RWPE1 (cell line): ENCODE measurements around the gene NEK10.

Source experiments
- CTCF ChIA-PET: fragments of 350-600 bp; sonication (Branson Sonifier 250); formaldehyde crosslinking; extraction: SDS; loops from one replicate; lab custom pipeline; 2021; lab: Yijun Ruan, JAX
- POLR2A ChIA-PET: fragments of 400-600 bp; formaldehyde crosslinking; extraction: SDS; loops from one replicate; lab custom pipeline; 2020; ENCODE audit warnings: antibody characterized with exemption; ENCODE audit not compliant: low non-redundant PET; lab: Yijun Ruan, JAX
- DNase-seq: peaks from one replicate; pipeline ENCODE4 v3.0.0; 2012; ENCODE audit warnings: low spot score
- H3K27ac ChIP-seq: fragments of 450-650 bp; 2 replicates; pipeline ENCODE4 v1.5.1; 2017
- TF ChIP-seq, protein P1 (sequence below): fragments of 450-650 bp; conservative IDR thresholded peaks from 2 replicates; pipeline ENCODE4 v1.5.1; 2017; ENCODE audit warnings: low read depth, mild to moderate bottlenecking

The NEK10 gene

DNA sequence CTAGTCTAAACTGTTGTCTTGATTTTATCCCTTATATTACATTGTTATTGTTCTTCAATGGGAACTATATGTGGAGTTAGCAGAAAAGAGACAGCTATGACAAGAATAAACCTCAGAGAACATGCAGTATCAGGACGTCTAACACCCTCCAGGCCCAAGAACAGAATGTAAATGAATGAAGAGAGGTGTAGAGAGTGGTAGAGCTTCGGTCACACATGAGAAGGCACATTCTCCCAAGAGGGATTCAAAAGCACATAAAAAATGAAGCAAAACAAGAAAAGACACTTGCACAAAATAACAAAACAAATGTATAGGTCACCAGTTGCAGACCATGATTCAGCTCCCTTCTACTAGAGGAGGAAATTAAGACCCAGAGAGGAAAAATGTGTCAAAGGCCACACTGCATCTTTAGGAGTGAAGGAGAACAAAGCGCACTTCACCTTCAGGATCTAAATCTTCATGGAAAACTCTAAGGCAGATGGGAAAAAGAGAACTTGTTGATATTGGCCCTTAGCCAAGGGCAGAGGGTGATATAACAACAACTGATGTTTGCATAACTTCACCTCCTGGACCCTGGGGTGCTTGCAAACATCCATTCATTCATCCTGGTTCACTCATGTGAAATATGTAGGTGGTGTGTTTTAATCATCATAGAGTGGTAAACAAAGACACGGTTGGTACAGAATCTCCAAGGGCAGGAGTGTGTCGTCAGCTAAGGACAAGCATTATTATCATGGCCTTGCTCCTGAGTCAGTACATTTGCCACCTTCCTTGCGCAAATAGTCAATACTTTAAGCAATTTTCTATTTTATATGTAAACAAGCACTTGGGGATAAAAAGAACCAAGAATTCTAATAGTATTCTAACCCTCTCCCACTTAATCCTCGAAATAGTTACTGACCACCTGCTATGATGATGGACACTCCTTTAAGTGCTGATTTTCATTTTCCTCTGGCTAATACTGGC, 8.8 kb downstream of the NEK10 start:
- peak; percentile 6 for DNase-seq
- ChIA-PET POLR2A (no interaction called here), CTCF (no interaction called here)
- TF ChIP-seq, protein P1, sequence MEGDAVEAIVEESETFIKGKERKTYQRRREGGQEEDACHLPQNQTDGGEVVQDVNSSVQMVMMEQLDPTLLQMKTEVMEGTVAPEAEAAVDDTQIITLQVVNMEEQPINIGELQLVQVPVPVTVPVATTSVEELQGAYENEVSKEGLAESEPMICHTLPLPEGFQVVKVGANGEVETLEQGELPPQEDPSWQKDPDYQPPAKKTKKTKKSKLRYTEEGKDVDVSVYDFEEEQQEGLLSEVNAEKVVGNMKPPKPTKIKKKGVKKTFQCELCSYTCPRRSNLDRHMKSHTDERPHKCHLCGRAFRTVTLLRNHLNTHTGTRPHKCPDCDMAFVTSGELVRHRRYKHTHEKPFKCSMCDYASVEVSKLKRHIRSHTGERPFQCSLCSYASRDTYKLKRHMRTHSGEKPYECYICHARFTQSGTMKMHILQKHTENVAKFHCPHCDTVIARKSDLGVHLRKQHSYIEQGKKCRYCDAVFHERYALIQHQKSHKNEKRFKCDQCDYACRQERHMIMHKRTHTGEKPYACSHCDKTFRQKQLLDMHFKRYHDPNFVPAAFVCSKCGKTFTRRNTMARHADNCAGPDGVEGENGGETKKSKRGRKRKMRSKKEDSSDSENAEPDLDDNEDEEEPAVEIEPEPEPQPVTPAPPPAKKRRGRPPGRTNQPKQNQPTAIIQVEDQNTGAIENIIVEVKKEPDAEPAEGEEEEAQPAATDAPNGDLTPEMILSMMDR, result no peak
- no peak overlapping the region for H3K27ac ChIP-seq

DNA sequence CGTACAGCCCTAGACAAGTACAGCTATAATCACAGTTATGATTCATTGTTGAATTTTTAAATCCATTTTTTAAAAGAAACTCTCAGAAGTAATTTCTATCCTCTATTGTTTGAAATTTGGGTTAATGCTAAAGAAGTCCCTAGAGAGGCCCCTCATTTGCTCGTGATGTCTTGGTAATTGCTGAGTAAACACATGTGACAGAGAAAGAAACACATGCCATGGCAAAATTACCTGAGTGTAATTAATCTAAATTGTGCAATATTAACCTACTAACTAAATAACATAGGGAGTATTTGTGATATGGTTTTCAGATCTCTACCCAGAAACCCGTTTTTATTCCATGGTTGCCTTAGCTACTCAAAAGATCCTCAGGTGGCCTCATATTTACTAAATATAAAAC, 10.8 kb downstream of the NEK10 start:
- no peak for DNase-seq
- CTCF ChIA-PET, result interaction anchor here (0.7 to 0.8 kb wide), 2 partner anchors 9 to 36 kb away, joined by 3 read pairs; no protein-coding TSS in a partner anchor
- POLR2A ChIA-PET, result no interaction called here
- no peak overlapping the region for H3K27ac ChIP-seq
- TF ChIP-seq, protein P1, result no peak

DNA sequence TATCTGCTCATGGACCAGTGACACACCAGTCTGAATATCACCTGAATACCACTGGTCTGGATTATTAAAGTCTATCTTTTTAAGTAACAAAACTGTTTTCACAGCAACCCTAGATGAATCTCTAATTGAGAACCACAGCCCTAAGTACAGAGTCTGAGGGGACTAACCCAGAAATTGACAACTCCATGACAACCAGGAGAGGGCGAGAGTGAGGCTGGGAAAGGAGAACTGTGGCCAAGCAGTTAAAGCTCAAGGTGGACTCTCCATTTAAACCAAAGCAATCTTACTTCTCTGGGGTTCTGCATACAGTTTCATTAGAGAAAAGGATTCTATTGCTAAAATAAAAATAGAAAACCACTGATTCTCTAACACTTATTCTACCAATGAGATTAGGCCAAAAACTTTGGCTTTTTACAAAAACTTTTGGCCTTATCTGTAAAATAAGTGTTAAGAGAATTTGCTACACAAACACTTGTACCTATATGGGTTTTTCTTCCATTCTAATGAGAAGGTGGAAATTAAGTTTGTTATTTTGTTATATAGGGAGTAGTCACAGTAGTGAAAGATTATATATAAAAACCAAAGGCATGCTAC, 11.4 kb downstream of the NEK10 start:
- ChIA-PET CTCF (interaction anchor here (0.7 to 0.8 kb wide), 2 partner anchors 8 to 35 kb away, joined by 3 read pairs; no protein-coding TSS in a partner anchor), POLR2A (no interaction called here)
- TF ChIP-seq, protein P1, result no peak; the same call in 1 of the 2 replicates
- H3K27ac ChIP-seq, result no peak overlapping the region
- DNase-seq, result peak; percentile 20

DNA sequence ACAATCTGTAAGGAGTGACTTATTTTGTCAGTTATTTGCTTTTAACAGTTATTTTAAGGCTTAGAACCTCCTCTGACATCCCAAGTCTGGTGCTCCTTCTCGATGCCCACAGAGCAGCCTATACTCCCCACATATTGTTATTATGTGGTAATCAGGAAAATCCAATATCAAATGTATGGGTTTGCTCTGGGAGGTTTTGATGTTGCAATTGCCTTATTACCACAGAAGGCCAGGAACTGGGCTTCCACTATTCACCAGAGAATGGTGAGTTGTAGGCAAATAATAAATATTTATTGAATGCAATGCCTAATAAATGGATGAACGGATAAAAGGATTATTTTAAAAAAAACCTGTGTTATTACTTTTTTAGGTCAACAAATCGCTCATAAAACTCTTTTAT, 12.2 kb downstream of the NEK10 start:
- POLR2A ChIA-PET, result no interaction called here
- CTCF ChIA-PET, result no interaction called here
- no peak overlapping the region for H3K27ac ChIP-seq
- no peak for DNase-seq
- TF ChIP-seq, protein P1, result no peak

DNA sequence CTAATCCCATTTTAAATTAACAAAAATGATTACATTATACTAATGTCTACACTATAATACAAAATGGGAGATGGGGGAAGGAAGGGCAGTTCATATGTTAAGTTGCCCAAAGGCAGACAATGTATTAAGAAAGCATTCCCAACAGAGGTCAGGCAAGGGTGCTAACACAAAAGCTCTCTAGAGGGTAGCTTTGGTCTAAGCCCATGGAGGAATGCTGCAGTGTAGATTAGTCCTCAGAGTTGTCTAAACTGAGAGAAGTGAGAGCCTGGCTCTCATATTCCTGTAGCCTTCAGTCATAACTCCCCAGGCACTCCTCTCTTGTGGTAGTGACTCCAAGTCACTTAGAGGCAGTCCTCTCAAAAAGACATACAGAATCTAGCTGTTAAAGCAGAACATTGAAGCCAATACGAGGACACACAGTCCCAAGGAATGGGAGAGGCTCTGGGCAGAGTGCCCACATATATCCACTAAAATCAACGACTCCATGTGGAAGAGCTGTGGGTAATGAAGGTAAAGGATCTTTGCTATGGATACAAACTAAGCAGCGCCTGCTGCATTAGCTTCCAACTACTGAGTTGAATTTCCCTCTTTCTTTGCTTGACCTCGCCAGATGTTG, 14.5 kb downstream of the NEK10 start:
- no peak overlapping the region for H3K27ac ChIP-seq
- TF ChIP-seq, protein P1, result no peak
- ChIA-PET CTCF (no interaction called here), POLR2A (no interaction called here)
- no peak for DNase-seq

DNA sequence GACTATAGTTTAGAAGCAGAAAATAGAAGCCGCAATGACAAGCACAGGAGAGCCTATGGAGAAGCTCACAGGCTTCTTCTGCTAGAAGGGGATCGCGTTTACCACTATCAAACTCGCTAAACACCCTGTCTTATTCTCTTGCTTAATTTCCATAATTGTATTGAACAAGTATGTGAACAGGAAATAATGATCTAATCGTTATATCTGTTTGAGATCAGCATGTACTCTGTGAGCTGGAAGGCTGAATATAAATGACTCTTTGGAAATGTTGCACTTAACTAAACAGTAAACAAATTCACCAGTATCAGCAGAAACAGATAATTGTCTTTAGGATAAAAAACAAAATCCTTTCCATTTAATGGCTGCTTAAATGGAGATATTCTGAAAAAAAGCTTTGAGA, 15.0 kb downstream of the NEK10 start:
- no peak for DNase-seq
- CTCF ChIA-PET, result no interaction called here
- POLR2A ChIA-PET, result no interaction called here
- H3K27ac ChIP-seq, result no peak overlapping the region
- TF ChIP-seq, protein P1, result no peak
